Measurements from ENCODE around the gene CREBBP. TPM values are rescaled to one million over a fixed set of nuclear protein-coding genes. Genes with fewer than 3 reads are reported as not detected.

The CREBBP gene
- total and polyA plus RNA-seq, 9 of the 15 experiments (the other 6 are each of a cell fraction or from before 2014, with no cell fraction given) = 0.70 to 24.8 (median 5.6) TPM

- WGBS (ENCODE audit: insufficient coverage, low coverage, missing lambda C conversion rate) = 82% methylated on average over 4 of the region's 8 CpGs
- Histone ChIP-seq H3K36me3 (ENCODE audit: control insufficient read depth, insufficient read depth, low read length) (peaks cover 67% of the 10 kb centered on the region; the same call in 2 of the 3 replicates), H3K4me2 (ENCODE audit: insufficient read depth, low read length) (no peak overlapping the region), H2AFZ (ENCODE audit: low read depth, low read length) (no peak overlapping the region), H3K79me2 (ENCODE audit: control insufficient read depth, insufficient read depth, low read length) (no peaks in the 10 kb centered on the region), H3K9me1 (ENCODE audit: control insufficient read depth, insufficient read depth, low read length) (peaks cover 3% of the 10 kb centered on the region), H4K20me1 (replicated peaks; ENCODE audit: control insufficient read depth, insufficient read depth, low read length) (no peaks in the 10 kb centered on the region), H3K9me3 (replicated peaks; ENCODE audit: control insufficient read depth, insufficient read depth, low read depth, low read length) (no peaks in the 10 kb centered on the region), H3K27ac (ENCODE audit: extremely low read depth, low read depth, low read length) (no peak overlapping the region), H3K27me3 (ENCODE audit: control insufficient read depth in 2 of 2, insufficient read depth in 2 of 2, low read length in 2 of 2) (no peaks in the 10 kb centered on the region), H3K4me3 (no peak overlapping the region), H3K9ac (ENCODE audit: insufficient read depth in 1 of 2, low read depth in 2 of 2, low read length in 2 of 2) (no peak overlapping the region), H3K4me1 (replicated peaks in 1 of 2; ENCODE audit: control insufficient read depth in 2 of 2, insufficient read depth in 2 of 2, low read length in 2 of 2) (peaks cover 0 to 6% of the 10 kb centered on the region in 2 experiments; a peak in 1 of 5 replicates)
- POLR2A ChIA-PET = interaction anchor here (0.6 kb wide), 1 partner anchor 24 kb away, joined by 3 read pairs; no protein-coding TSS in a partner anchor
- in situ Hi-C loops (cut with MboI) = no loop called here
- CTCF ChIA-PET (ENCODE audit: low intra/inter-chr PET ratio) = no interaction called here
- no TSS peak for BruUV-seq (replicated peaks)
- intact Hi-C loops (cut with micrococcal nuclease) = no loop called here
- TF ChIP-seq TAF7 (tag; IDR thresholded peaks at IDR 0.05) = no peak
- no peak for TF ChIP-seq SMAD4 (CRISPR knock-in tag; conservative IDR thresholded peaks at IDR 0.05)
- TF ChIP-seq SAFB (IDR thresholded peaks at IDR 0.05; ENCODE audit: borderline replicate concordance, low read depth, low read length) = no peak
- TF ChIP-seq POLR2AphosphoS5 (IDR thresholded peaks at IDR 0.05; ENCODE audit: control insufficient read depth, insufficient read depth, low read depth, low read length) = no peak
- TF ChIP-seq RAD51 (IDR thresholded peaks at IDR 0.05; ENCODE audit: borderline replicate concordance, low read depth) = no peak
- no peak for TF ChIP-seq TAF9B (IDR thresholded peaks at IDR 0.05; ENCODE audit: partially characterized antibody)
- TF ChIP-seq NFIX (CRISPR knock-in tag; IDR thresholded peaks at IDR 0.05; ENCODE audit: low read depth) = no peak
- no peak for ATAC-seq
- DNase-seq (ENCODE audit: extremely low read depth in 1 of 4, low spot score in 3 of 4) = no peak
- no peak for FAIRE-seq
These were observed 143.3 kb downstream of the CREBBP start for GRCh38 chr16:3737181-3737580.

All from K562 (cell line).